WTC11 (cell line): ENCODE measurements around the gene EIF6. TPM values are rescaled to one million over a fixed set of nuclear protein-coding genes. Genes with fewer than 3 reads are reported as not detected.

ENCODE experiments used
- ATAC-seq: fragments of 200-7000 bp; cut with Tn5 transposase; 2 replicates; pipeline ENCODE4 v1.10.0; 2021; ENCODE audit warnings: mild to moderate bottlenecking, moderate library complexity
- CTCF ChIA-PET: fragments of 300-600 bp; sonication (Branson Sonifier 250); formaldehyde crosslinking; loops from one replicate; lab custom pipeline; 2021; ENCODE audit warnings: antibody characterized with exemption; lab: Charles Lee
- POLR2A ChIA-PET: fragments of 350-600 bp; sonication (Branson Sonifier 250); formaldehyde crosslinking; loops from one replicate; lab custom pipeline; 2021; ENCODE audit warnings: antibody characterized with exemption; lab: Charles Lee
- DNase-seq: peaks from one replicate; pipeline ENCODE4 v3.0.0; 2021; ENCODE audit warnings: low spot score
- H3K27ac Mint-ChIP-seq: 2 replicates; pipeline ENCODE4 v1.8.0; 2021; ENCODE audit warnings: mixed read lengths
- H3K27me3 Mint-ChIP-seq: 2 replicates; pipeline ENCODE4 v1.8.0; 2021; ENCODE audit warnings: low read depth, mild to moderate bottlenecking, moderate library complexity, mixed read lengths
- H3K36me3 Mint-ChIP-seq: 2 replicates; pipeline ENCODE4 v1.8.0; 2021; ENCODE audit warnings: mixed read lengths
- H3K4me1 Mint-ChIP-seq: 2 replicates; pipeline ENCODE4 v1.8.0; 2022; ENCODE audit warnings: mixed read lengths
- H3K4me3 Mint-ChIP-seq: 2 replicates; pipeline ENCODE4 v1.8.0; 2021; ENCODE audit warnings: mild to moderate bottlenecking, moderate library complexity, mixed read lengths
- H3K9me3 Mint-ChIP-seq: 2 replicates; pipeline ENCODE4 v1.8.0; 2021; ENCODE audit warnings: mixed read lengths
- ATF2 ChIP-seq: sonication (generic); formaldehyde crosslinking; IDR thresholded peaks from 2 replicates; pipeline ENCODE4 v1.8.1; 2022; ENCODE audit warnings: low read depth, missing genetic modification reagents, borderline replicate concordance
- ELF4 ChIP-seq: sonication (generic); formaldehyde crosslinking; IDR thresholded peaks from 2 replicates; pipeline ENCODE4 v1.8.1; 2022; ENCODE audit warnings: low read depth, mild to moderate bottlenecking, moderate library complexity, missing genetic modification reagents
- ETV6 ChIP-seq: sonication (generic); formaldehyde crosslinking; IDR thresholded peaks from 2 replicates; pipeline ENCODE4 v1.8.1; 2022; ENCODE audit warnings: mild to moderate bottlenecking, missing genetic modification reagents
- FOXP4 ChIP-seq: sonication (generic); formaldehyde crosslinking; IDR thresholded peaks from 2 replicates; pipeline ENCODE4 v1.8.0; 2022; ENCODE audit warnings: mild to moderate bottlenecking, missing genetic modification reagents
- GTF2I ChIP-seq: fragments of 250-450 bp; sonication (Bioruptor Pico); conservative IDR thresholded peaks from 2 replicates; pipeline ENCODE4 v1.4.0; 2021; ENCODE audit warnings: mild to moderate bottlenecking
- JAZF1 ChIP-seq: fragments of 250-450 bp; sonication (Bioruptor Pico); IDR thresholded peaks from 2 replicates; pipeline ENCODE4 v1.9.0; 2021; ENCODE audit warnings: moderate library complexity, mild to moderate bottlenecking, inconsistent platforms
- JUN ChIP-seq: sonication (generic); formaldehyde crosslinking; IDR thresholded peaks from 2 replicates; pipeline ENCODE4 v1.8.0; 2023; ENCODE audit warnings: mild to moderate bottlenecking, missing genetic modification reagents
- PREB ChIP-seq: sonication (generic); formaldehyde crosslinking; IDR thresholded peaks from 2 replicates; pipeline ENCODE4 v1.8.1; 2022; ENCODE audit warnings: mild to moderate bottlenecking, missing genetic modification reagents, moderate library complexity, borderline replicate concordance
- USF2 ChIP-seq: sonication (generic); formaldehyde crosslinking; IDR thresholded peaks from 2 replicates; pipeline ENCODE4 v1.8.1; 2023; ENCODE audit warnings: mild to moderate bottlenecking, missing genetic modification reagents, moderate library complexity
- ZNF121 ChIP-seq: sonication (generic); formaldehyde crosslinking; IDR thresholded peaks from 2 replicates; pipeline ENCODE4 v1.8.0; 2023; ENCODE audit warnings: missing genetic modification reagents
- ZNF263 ChIP-seq: sonication (generic); formaldehyde crosslinking; IDR thresholded peaks from 2 replicates; pipeline ENCODE4 v1.8.1; 2022; ENCODE audit warnings: low read depth, mild to moderate bottlenecking, moderate library complexity, missing genetic modification reagents
- ZNF423 ChIP-seq: fragments of 250-450 bp; sonication (Bioruptor Pico); IDR thresholded peaks from 2 replicates; pipeline ENCODE4 v2.1.2; 2022; ENCODE audit warnings: mild to moderate bottlenecking, moderate library complexity
- total RNA-seq: library from RNA; stranded (reverse); gene quantifications from 3 replicates; pipeline ENCODE4 v1.2.3, GENCODE V29; 2021
- TF ChIP-seq, protein P1 (sequence below): sonication (generic); formaldehyde crosslinking; conservative IDR thresholded peaks from 2 replicates; pipeline ENCODE4 v1.8.1; 2022; ENCODE audit warnings: mild to moderate bottlenecking, missing genetic modification reagents
- TF ChIP-seq, protein P2 (sequence below): sonication (generic); formaldehyde crosslinking; conservative IDR thresholded peaks from 2 replicates; pipeline ENCODE4 v1.8.1; 2023; ENCODE audit warnings: mild to moderate bottlenecking, low read depth, missing genetic modification reagents, moderate library complexity
- TF ChIP-seq, protein P3 (sequence below): sonication (generic); formaldehyde crosslinking; IDR thresholded peaks from 2 replicates; pipeline ENCODE4 v1.8.0; 2022; ENCODE audit warnings: mild to moderate bottlenecking, missing genetic modification reagents
- TF ChIP-seq, protein P4 (sequence below): sonication (generic); formaldehyde crosslinking; IDR thresholded peaks from 2 replicates; pipeline ENCODE4 v1.8.0; 2022; ENCODE audit warnings: mild to moderate bottlenecking, missing genetic modification reagents

The EIF6 gene
- total RNA-seq, 1 experiment from 2014 or later = 157 TPM

GRCh38 chr20:35283441-35284266, 918 bp downstream of the EIF6 start:
- no peaks in the 10 kb centered on the region; the same call in 1 of the 2 replicates for H3K27me3 Mint-ChIP-seq
- no peaks in the 10 kb centered on the region for H3K9me3 Mint-ChIP-seq
- POLR2A ChIA-PET = interaction anchor here (1.2 to 2.0 kb wide), 5 partner anchors 8 to 172 kb away, joined by 4 to 12 read pairs (median 5); partner anchors contain the start of genes CEP250 and EDEM2
- no peak for TF ChIP-seq JUN (CRISPR knock-in tag)
- TF ChIP-seq, protein P1, sequence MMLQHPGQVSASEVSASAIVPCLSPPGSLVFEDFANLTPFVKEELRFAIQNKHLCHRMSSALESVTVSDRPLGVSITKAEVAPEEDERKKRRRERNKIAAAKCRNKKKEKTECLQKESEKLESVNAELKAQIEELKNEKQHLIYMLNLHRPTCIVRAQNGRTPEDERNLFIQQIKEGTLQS = no peak
- TF ChIP-seq USF2 = no peak
- TF ChIP-seq ETV6 (CRISPR knock-in tag) = no peak
- TF ChIP-seq ZNF423 (CRISPR knock-in tag) = no peak
- TF ChIP-seq ATF2 (CRISPR knock-in tag) = no peak
- TF ChIP-seq PREB (CRISPR knock-in tag) = no peak
- TF ChIP-seq, protein P2, sequence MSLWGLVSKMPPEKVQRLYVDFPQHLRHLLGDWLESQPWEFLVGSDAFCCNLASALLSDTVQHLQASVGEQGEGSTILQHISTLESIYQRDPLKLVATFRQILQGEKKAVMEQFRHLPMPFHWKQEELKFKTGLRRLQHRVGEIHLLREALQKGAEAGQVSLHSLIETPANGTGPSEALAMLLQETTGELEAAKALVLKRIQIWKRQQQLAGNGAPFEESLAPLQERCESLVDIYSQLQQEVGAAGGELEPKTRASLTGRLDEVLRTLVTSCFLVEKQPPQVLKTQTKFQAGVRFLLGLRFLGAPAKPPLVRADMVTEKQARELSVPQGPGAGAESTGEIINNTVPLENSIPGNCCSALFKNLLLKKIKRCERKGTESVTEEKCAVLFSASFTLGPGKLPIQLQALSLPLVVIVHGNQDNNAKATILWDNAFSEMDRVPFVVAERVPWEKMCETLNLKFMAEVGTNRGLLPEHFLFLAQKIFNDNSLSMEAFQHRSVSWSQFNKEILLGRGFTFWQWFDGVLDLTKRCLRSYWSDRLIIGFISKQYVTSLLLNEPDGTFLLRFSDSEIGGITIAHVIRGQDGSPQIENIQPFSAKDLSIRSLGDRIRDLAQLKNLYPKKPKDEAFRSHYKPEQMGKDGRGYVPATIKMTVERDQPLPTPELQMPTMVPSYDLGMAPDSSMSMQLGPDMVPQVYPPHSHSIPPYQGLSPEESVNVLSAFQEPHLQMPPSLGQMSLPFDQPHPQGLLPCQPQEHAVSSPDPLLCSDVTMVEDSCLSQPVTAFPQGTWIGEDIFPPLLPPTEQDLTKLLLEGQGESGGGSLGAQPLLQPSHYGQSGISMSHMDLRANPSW (CRISPR knock-in tag) = no peak
- H3K4me1 Mint-ChIP-seq = peaks cover 18% of the 10 kb centered on the region
- ATAC-seq = no peak; the same call in 1 of the 2 replicates
- peak overlapping the region; percentile 84 for H3K27ac Mint-ChIP-seq
- CTCF ChIA-PET = interaction anchor here (0.7 to 2.4 kb wide), 10 partner anchors 10 to 300 kb away, joined by 3 to 14 read pairs (median 4); no protein-coding TSS in a partner anchor
- H3K36me3 Mint-ChIP-seq = peaks cover 30% of the 10 kb centered on the region
- H3K4me3 Mint-ChIP-seq = peak overlapping the region; percentile 94
- no peak for DNase-seq

GRCh38 chr20:35281506-35282101, 3.0 kb downstream of the EIF6 start:
- ChIA-PET POLR2A (interaction anchor here (0.5 kb wide), 1 partner anchor 444 kb away, joined by 5 read pairs; no protein-coding TSS in a partner anchor), CTCF (interaction anchor here (1.3 kb wide), 1 partner anchor 22 kb away, joined by 3 read pairs; no protein-coding TSS in a partner anchor)
- peaks cover 28% of the 10 kb centered on the region for H3K4me1 Mint-ChIP-seq
- no peaks in the 10 kb centered on the region for H3K9me3 Mint-ChIP-seq
- no peak for DNase-seq
- H3K4me3 Mint-ChIP-seq = no peak overlapping the region
- no peaks in the 10 kb centered on the region for H3K27me3 Mint-ChIP-seq
- peaks cover 36% of the 10 kb centered on the region for H3K36me3 Mint-ChIP-seq
- no peak for ATAC-seq
- TF ChIP-seq, protein P3, sequence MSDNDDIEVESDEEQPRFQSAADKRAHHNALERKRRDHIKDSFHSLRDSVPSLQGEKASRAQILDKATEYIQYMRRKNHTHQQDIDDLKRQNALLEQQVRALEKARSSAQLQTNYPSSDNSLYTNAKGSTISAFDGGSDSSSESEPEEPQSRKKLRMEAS (CRISPR knock-in tag) = no peak
- TF ChIP-seq GTF2I (CRISPR knock-in tag) (no peak), JAZF1 (no peak), ELF4 (no peak), ZNF263 (CRISPR knock-in tag) (no peak), FOXP4 (CRISPR knock-in tag) (no peak), ZNF121 (peak; percentile 59; the same call in 1 of the 2 replicates)
- TF ChIP-seq, protein P4, sequence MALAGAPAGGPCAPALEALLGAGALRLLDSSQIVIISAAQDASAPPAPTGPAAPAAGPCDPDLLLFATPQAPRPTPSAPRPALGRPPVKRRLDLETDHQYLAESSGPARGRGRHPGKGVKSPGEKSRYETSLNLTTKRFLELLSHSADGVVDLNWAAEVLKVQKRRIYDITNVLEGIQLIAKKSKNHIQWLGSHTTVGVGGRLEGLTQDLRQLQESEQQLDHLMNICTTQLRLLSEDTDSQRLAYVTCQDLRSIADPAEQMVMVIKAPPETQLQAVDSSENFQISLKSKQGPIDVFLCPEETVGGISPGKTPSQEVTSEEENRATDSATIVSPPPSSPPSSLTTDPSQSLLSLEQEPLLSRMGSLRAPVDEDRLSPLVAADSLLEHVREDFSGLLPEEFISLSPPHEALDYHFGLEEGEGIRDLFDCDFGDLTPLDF (CRISPR knock-in tag) = no peak
- H3K27ac Mint-ChIP-seq = no peak overlapping the region
